ENCODE results near the gene WFS1. TPM values are rescaled to one million over a fixed set of nuclear protein-coding genes. Genes with fewer than 3 reads are reported as not detected.

The WFS1 gene
- total and polyA plus RNA-seq, 2 of the 13 experiments (the other 11 are each of a cell fraction or from before 2014, with no cell fraction given): 39.1 to 42.2 TPM

GRCh38 chr4:6322067-6322760 lies 52.6 kb downstream of the WFS1 start:
- Histone ChIP-seq H3K4me1 (ENCODE audit: insufficient read depth, low read length) (peaks cover 92% of the 10 kb centered on the region), H3K36me3 (replicated peaks in 1 of 2; ENCODE audit: control insufficient read depth in 1 of 2, insufficient read depth in 2 of 2, low read length in 2 of 2) (no peaks in the 10 kb centered on the region), H3K9me3 (ENCODE audit: low read length) (no peaks in the 10 kb centered on the region), H4K20me1 (ENCODE audit: insufficient read depth, low read length) (no peaks in the 10 kb centered on the region), H3K79me2 (ENCODE audit: insufficient read depth, low read length) (peaks cover 16% of the 10 kb centered on the region), H2AFZ (ENCODE audit: low read length) (no peak overlapping the region), H3K27ac (ENCODE audit: extremely low read length, insufficient read depth, low read length) (peak overlapping the region; percentile 92), H3K4me3 (replicated peaks in 1 of 3; ENCODE audit: insufficient read depth in 1 of 3, low read depth in 2 of 3, low read length in 3 of 3) (peak overlapping the region; percentile 37 to 70 (median 46)), H3K27me3 (ENCODE audit: control insufficient read depth in 1 of 2, insufficient read depth in 2 of 2, low read length in 2 of 2) (no peaks in the 10 kb centered on the region), H3K4me2 (ENCODE audit: low read depth, low read length) (peak overlapping the region; percentile 82), H3K9ac (ENCODE audit: insufficient read depth, low read depth, low read length) (peak overlapping the region; percentile 75)
- intact Hi-C loops (cut with micrococcal nuclease; ENCODE audit: unreplicated experiment) (no loop called here), in situ Hi-C loops (cut with HindIII; ENCODE audit: extremely low pct_ligation_motif_present, low pct_unique_long_range_greater_than_20kb) (no loop called here)
- DNase-seq (ENCODE audit: low spot score) (no peak), FAIRE-seq (no peak), ATAC-seq (peak; percentile 15; the same call in 1 of the 3 replicates)
- 82% methylated on average over 18 of the region's 23 CpGs for WGBS (ENCODE audit: low lambda C conversion rate)
- POLR2A ChIA-PET: interaction anchor here (0.8 to 3.3 kb wide), 7 partner anchors 13 to 52 kb away, joined by 3 to 31 read pairs (median 4); partner anchors contain the start of gene WFS1
- CTCF ChIA-PET (ENCODE audit: low intra/inter-chr PET ratio, low total read pairs): no interaction called here
- TSS peak; percentile 89 for BruUV-seq (replicated peaks)
- TF ChIP-seq ZNF891 (CRISPR knock-in tag; IDR thresholded peaks at IDR 0.05): peak; percentile 54; the same call in 1 of the 2 replicates
- TF ChIP-seq SNAPC4 (CRISPR knock-in tag; IDR thresholded peaks at IDR 0.05): no peak
- peak; percentile 64 for TF ChIP-seq ZNF687 (CRISPR knock-in tag; IDR thresholded peaks at IDR 0.05)
- peak; percentile 100 for TF ChIP-seq ZBTB38 (CRISPR knock-in tag; IDR thresholded peaks at IDR 0.05)
- TF ChIP-seq, protein P1, sequence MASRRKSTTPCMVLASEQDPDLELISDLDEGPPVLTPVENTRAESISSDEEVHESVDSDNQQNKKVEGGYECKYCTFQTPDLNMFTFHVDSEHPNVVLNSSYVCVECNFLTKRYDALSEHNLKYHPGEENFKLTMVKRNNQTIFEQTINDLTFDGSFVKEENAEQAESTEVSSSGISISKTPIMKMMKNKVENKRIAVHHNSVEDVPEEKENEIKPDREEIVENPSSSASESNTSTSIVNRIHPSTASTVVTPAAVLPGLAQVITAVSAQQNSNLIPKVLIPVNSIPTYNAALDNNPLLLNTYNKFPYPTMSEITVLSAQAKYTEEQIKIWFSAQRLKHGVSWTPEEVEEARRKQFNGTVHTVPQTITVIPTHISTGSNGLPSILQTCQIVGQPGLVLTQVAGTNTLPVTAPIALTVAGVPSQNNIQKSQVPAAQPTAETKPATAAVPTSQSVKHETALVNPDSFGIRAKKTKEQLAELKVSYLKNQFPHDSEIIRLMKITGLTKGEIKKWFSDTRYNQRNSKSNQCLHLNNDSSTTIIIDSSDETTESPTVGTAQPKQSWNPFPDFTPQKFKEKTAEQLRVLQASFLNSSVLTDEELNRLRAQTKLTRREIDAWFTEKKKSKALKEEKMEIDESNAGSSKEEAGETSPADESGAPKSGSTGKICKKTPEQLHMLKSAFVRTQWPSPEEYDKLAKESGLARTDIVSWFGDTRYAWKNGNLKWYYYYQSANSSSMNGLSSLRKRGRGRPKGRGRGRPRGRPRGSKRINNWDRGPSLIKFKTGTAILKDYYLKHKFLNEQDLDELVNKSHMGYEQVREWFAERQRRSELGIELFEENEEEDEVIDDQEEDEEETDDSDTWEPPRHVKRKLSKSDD (CRISPR knock-in tag; IDR thresholded peaks at IDR 0.05; ENCODE audit: low read depth): no peak
- 0 out of 2 replicates have a peak, but pooled peaks have one; percentile 11 for TF ChIP-seq TSC22D2 (CRISPR knock-in tag; IDR thresholded peaks at IDR 0.05; ENCODE audit: borderline replicate concordance)
- TF ChIP-seq FOXC1 (CRISPR knock-in tag; IDR thresholded peaks at IDR 0.05; ENCODE audit: borderline replicate concordance): 0 out of 2 replicates have a peak, but pooled peaks have one; percentile 23
- TF ChIP-seq FIP1L1 (IDR thresholded peaks at IDR 0.05; ENCODE audit: borderline replicate concordance, insufficient read depth, low read depth, low read length): 0 out of 2 replicates have a peak, but pooled peaks have one; percentile 64
- TF ChIP-seq IRF2 (CRISPR knock-in tag; IDR thresholded peaks at IDR 0.05): 0 out of 2 replicates have a peak, but pooled peaks have one; percentile 8
- peak; percentile 19 for TF ChIP-seq AGO2 (optimal IDR thresholded peaks at IDR 0.05; ENCODE audit: low read depth, low read length)
